Uterus (tissue), 4 donors: ENCODE results near the gene RAI1. TPM values are rescaled to one million over a fixed set of nuclear protein-coding genes. Genes with fewer than 3 reads are reported as not detected.

Source experiments
- DNase-seq, 2 donors: peaks; one replicate each; pipeline ENCODE4 v3.0.0-alpha.2; 2019 to 2020
- H3K27ac ChIP-seq, 2 donors: fragments of 200-600 bp; sonication (generic); 1 replicate in 1 of 2; 2 replicates in 1 of 2; pipeline ENCODE4 v1.5.1; 2016 to 2018
- H3K27me3 ChIP-seq, 2 donors: fragments of 200-600 bp; sonication (generic); one replicate each; pipeline ENCODE4 v1.5.1; 2018 to 2019; ENCODE audit warnings: control low read depth in 1 of 2
- H3K36me3 ChIP-seq, 2 donors: fragments of 200-600 bp; sonication (generic); one replicate each; pipeline ENCODE4 v1.5.1; 2019; ENCODE audit warnings: control low read depth in 1 of 2
- H3K4me1 ChIP-seq, 2 donors: fragments of 200-600 bp; sonication (generic); one replicate each; pipeline ENCODE4 v1.5.1; 2018 to 2019; ENCODE audit warnings: control low read depth in 1 of 2
- H3K4me3 ChIP-seq, 2 donors: fragments of 200-600 bp; sonication (generic); 1 replicate in 1 of 2; 2 replicates in 1 of 2; pipeline ENCODE4 v1.5.1; 2018 to 2019; ENCODE audit warnings: mild to moderate bottlenecking in 1 of 2
- H3K9me3 ChIP-seq, 2 donors: fragments of 200-600 bp; sonication (generic); one replicate each; pipeline ENCODE4 v1.5.1; 2019; ENCODE audit warnings: control low read depth in 1 of 2
- POLR2A ChIP-seq, 2 donors: fragments of 450-650 bp; IDR thresholded peaks; one replicate each; pipeline ENCODE4 v1.6.1; 2016; ENCODE audit warnings: antibody characterized with exemption in 2 of 2, mild to moderate bottlenecking in 1 of 2, moderate library complexity in 1 of 2
- intact Hi-C: fragments of 100-400 bp; cut with DNase I; formaldehyde crosslinking; loops from one replicate; pipeline ENCODE4 v1.15.1; 2023; ENCODE audit warnings: low total_unique reads
- total RNA-seq, 4 donors: library from RNA; depleted of rRNA in 3 of 4; stranded (reverse); fragments of >200 nt in 3 of 4; gene quantifications; one replicate each; pipeline versions ENCODE4 v1.1.0 to v1.2.4, GENCODE V29; 2014 to 2023
- TF ChIP-seq, protein P1 (sequence below), 4 experiments: fragments of 200-600 bp in 2 of 4; fragments of 450-650 bp in 2 of 4; sonication (generic) in 2 of 4; IDR thresholded peaks; one replicate each; pipeline ENCODE4 v1.5.1; 2016 to 2019; ENCODE audit warnings: antibody characterized with exemption in 4 of 4, mild to moderate bottlenecking in 2 of 4, moderate library complexity in 1 of 4
- donor health status: DM: yes; HTN: yes; CAD: no.

RAI1 gene
- total RNA-seq, 4 donors from 2014 or later: 10.0 to 66.1 (median 15.3) TPM

GRCh38 chr17:17767887-17768418 lies 86.7 kb downstream of the RAI1 start:
- no peak overlapping the region for H3K4me3 ChIP-seq
- DNase-seq: no peak
- H3K36me3 ChIP-seq: no peaks in the 10 kb centered on the region
- H3K27ac ChIP-seq: peak overlapping the region in 1 of 2 donors; percentile 77
- intact Hi-C loops: no loop called here
- TF ChIP-seq, protein P1, sequence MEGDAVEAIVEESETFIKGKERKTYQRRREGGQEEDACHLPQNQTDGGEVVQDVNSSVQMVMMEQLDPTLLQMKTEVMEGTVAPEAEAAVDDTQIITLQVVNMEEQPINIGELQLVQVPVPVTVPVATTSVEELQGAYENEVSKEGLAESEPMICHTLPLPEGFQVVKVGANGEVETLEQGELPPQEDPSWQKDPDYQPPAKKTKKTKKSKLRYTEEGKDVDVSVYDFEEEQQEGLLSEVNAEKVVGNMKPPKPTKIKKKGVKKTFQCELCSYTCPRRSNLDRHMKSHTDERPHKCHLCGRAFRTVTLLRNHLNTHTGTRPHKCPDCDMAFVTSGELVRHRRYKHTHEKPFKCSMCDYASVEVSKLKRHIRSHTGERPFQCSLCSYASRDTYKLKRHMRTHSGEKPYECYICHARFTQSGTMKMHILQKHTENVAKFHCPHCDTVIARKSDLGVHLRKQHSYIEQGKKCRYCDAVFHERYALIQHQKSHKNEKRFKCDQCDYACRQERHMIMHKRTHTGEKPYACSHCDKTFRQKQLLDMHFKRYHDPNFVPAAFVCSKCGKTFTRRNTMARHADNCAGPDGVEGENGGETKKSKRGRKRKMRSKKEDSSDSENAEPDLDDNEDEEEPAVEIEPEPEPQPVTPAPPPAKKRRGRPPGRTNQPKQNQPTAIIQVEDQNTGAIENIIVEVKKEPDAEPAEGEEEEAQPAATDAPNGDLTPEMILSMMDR (IDR thresholded peaks at IDR 0.05): no peak
- no peak for TF ChIP-seq POLR2A (IDR thresholded peaks at IDR 0.05)
- H3K27me3 ChIP-seq: no peaks in the 10 kb centered on the region
- no peaks in the 10 kb centered on the region for H3K9me3 ChIP-seq
- peaks cover 5 to 19% of the 10 kb centered on the region in 2 donors for H3K4me1 ChIP-seq

- Histone ChIP-seq H3K27ac (peak overlapping the region; percentile 77 to 79), H3K36me3 (no peaks in the 10 kb centered on the region), H3K4me1 (peaks cover 5 to 19% of the 10 kb centered on the region in 2 donors), H3K27me3 (no peaks in the 10 kb centered on the region), H3K9me3 (no peaks in the 10 kb centered on the region), H3K4me3 (no peak overlapping the region)
- no peak for DNase-seq
- TF ChIP-seq, protein P1 (IDR thresholded peaks at IDR 0.05): no peak
- TF ChIP-seq POLR2A (IDR thresholded peaks at IDR 0.05): no peak
- intact Hi-C loops: no loop called here
Measured at GRCh38 chr17:17768424-17769088, 87.3 kb downstream of the RAI1 start.

- TF ChIP-seq, protein P1 (IDR thresholded peaks at IDR 0.05): no peak
- TF ChIP-seq POLR2A (IDR thresholded peaks at IDR 0.05): no peak
- H3K4me3 ChIP-seq: no peak overlapping the region
- peak overlapping the region; percentile 77 to 79 for H3K27ac ChIP-seq
- H3K9me3 ChIP-seq: no peaks in the 10 kb centered on the region
- intact Hi-C loops: no loop called here
- peaks cover 5 to 19% of the 10 kb centered on the region in 2 donors for H3K4me1 ChIP-seq
- DNase-seq: no peak
- no peaks in the 10 kb centered on the region for H3K27me3 ChIP-seq
- H3K36me3 ChIP-seq: no peaks in the 10 kb centered on the region
Measured at GRCh38 chr17:17769869-17770631, 88.8 kb downstream of the RAI1 start.

DNA sequence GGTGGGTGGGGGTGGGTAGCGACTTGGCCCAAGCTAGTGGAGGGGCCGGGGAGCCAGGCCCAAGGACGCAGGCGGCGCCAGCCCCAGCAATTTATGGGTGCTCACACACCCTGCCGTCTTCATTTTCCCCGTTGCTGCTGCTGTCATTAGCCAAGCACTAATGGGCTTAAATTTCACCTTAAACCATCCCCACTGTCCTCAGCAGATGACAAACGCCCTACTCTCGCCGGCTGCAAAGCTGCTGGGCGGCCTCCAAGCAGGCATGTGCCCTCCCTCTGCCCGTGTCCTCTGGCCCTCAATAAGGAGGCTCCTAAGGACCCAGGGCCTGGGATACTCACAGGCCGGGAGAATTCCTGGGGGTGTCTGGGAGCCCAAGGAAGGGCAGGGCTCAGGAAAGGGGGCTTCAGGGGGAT lies 89.4 kb downstream of the RAI1 start:
- no peak overlapping the region for H3K4me3 ChIP-seq
- TF ChIP-seq POLR2A (IDR thresholded peaks at IDR 0.05): no peak
- TF ChIP-seq, protein P1 (IDR thresholded peaks at IDR 0.05): no peak
- H3K36me3 ChIP-seq: no peaks in the 10 kb centered on the region
- H3K27ac ChIP-seq: peak overlapping the region; percentile 77 to 79
- H3K4me1 ChIP-seq: peaks cover 5 to 19% of the 10 kb centered on the region in 2 donors
- intact Hi-C loops: no loop called here
- no peaks in the 10 kb centered on the region for H3K27me3 ChIP-seq
- H3K9me3 ChIP-seq: no peaks in the 10 kb centered on the region
- DNase-seq: no peak
